SK-N-SH (cell line): ENCODE results near the gene FLNA. TPM values are rescaled to one million over a fixed set of nuclear protein-coding genes. Genes with fewer than 3 reads are reported as not detected.

Experiments used
- CTCF ChIA-PET: fragments of 300-600, 350-600 bp; formaldehyde crosslinking; extraction: SDS; loops from one replicate; lab custom pipeline; 2021; lab: Yijun Ruan, JAX
- POLR2A ChIA-PET: fragments of 350-600 bp; sonication (Branson Sonifier 250); formaldehyde crosslinking; extraction: SDS; loops from one replicate; lab custom pipeline; 2020; ENCODE audit warnings: antibody characterized with exemption, inconsistent platforms; lab: Yijun Ruan, JAX
- DNase-seq: peaks from one replicate; pipeline ENCODE4 v3.0.0; 2012
- H2AFZ ChIP-seq: fragments of 200-600 bp; sonication (generic); 2 replicates; pipeline ENCODE4 v1.8.1; 2016; ENCODE audit warnings: antibody characterized with exemption, mild to moderate bottlenecking, low read depth
- H3F3A ChIP-seq: fragments of 200-600 bp; sonication (generic); replicated peaks from 2 replicates; pipeline ENCODE3; 2016; ENCODE audit warnings: antibody characterized with exemption, mild to moderate bottlenecking; ENCODE audit not compliant: insufficient read depth
- H3K27ac ChIP-seq, 2 experiments: fragments of 200-500 bp in 1 of 2; fragments of 200-600 bp in 1 of 2; sonication (Bioruptor generic) in 1 of 2; sonication (generic), shearing (Covaris generic) in 1 of 2; 2 replicates each; pipeline versions ENCODE4 v1.5.1 to v1.6.1; 2014 to 2016; ENCODE audit warnings: low read depth in 2 of 2, inconsistent platforms in 1 of 2, low read length in 1 of 2, mild to moderate bottlenecking in 1 of 2, mixed read lengths in 1 of 2
- H3K27me3 ChIP-seq: fragments of 200-600 bp; sonication (generic), shearing (Covaris generic); 2 replicates; pipeline ENCODE4 v1.6.1; 2016; ENCODE audit warnings: mixed run types; ENCODE audit not compliant: insufficient read depth
- H3K36me3 ChIP-seq, 2 experiments: fragments of 200-500 bp in 1 of 2; fragments of 200-600 bp in 1 of 2; sonication (Bioruptor generic) in 1 of 2; sonication (generic) in 1 of 2; replicated peaks in 1 of 2; 2 replicates each; pipeline versions ENCODE3 to v1.5.1; 2014 to 2016; ENCODE audit warnings: low read length in 1 of 2, mild to moderate bottlenecking in 1 of 2; ENCODE audit not compliant: insufficient read depth in 2 of 2, control insufficient read depth in 1 of 2
- H3K4me1 ChIP-seq, 2 experiments: fragments of 200-500 bp in 1 of 2; fragments of 200-600 bp in 1 of 2; sonication (Bioruptor generic) in 1 of 2; sonication (generic), shearing (Covaris generic) in 1 of 2; 2 replicates each; pipeline versions ENCODE4 v1.5.1 to v1.6.1; 2014 to 2016; ENCODE audit warnings: low read depth in 1 of 2, low read length in 1 of 2, mixed run types in 1 of 2; ENCODE audit not compliant: insufficient read depth in 2 of 2, control insufficient read depth in 1 of 2
- H3K4me2 ChIP-seq: fragments of 200-600 bp; sonication (generic), shearing (Covaris generic); 2 replicates; pipeline ENCODE4 v1.6.1; 2017; ENCODE audit warnings: mixed run types
- H3K4me3 ChIP-seq, 2 experiments: fragments of 200-500 bp in 1 of 2; fragments of 200-600 bp in 1 of 2; sonication (Bioruptor generic) in 1 of 2; sonication (generic), shearing (Covaris generic) in 1 of 2; 2 replicates each; pipeline versions ENCODE4 v1.5.1 to v1.8.1; 2014 to 2016; ENCODE audit warnings: low read depth in 2 of 2, inconsistent platforms in 1 of 2, low read length in 1 of 2, mild to moderate bottlenecking in 1 of 2, mixed read lengths in 1 of 2, moderate library complexity in 1 of 2
- H3K79me2 ChIP-seq: fragments of 200-600 bp; sonication (generic); 2 replicates; pipeline ENCODE4 v1.8.1; 2017; ENCODE audit warnings: mild to moderate bottlenecking; ENCODE audit not compliant: insufficient read depth
- H3K9ac ChIP-seq: fragments of 200-600 bp; sonication (generic); 2 replicates; pipeline ENCODE4 v1.6.1; 2017; ENCODE audit warnings: mixed run types
- H3K9me2 ChIP-seq: fragments of 200-600 bp; sonication (generic); 2 replicates; pipeline ENCODE4 v1.6.1; 2017; ENCODE audit warnings: mixed run types
- H3K9me3 ChIP-seq: fragments of 200-600 bp; sonication (generic); 2 replicates; pipeline ENCODE4 v1.6.1; 2017; ENCODE audit warnings: mixed run types, mild to moderate bottlenecking, moderate library complexity
- H4K20me1 ChIP-seq: fragments of 200-600 bp; sonication (generic); 2 replicates; pipeline ENCODE4 v1.6.1; 2017; ENCODE audit warnings: mild to moderate bottlenecking, mixed run types; ENCODE audit not compliant: insufficient read depth
- EP300 ChIP-seq, 2 experiments: IDR thresholded peaks; 2 replicates each; pipeline versions ENCODE4 v1.4.0 to v1.6.1; 2012; ENCODE audit warnings: borderline replicate concordance in 1 of 2, low read depth in 1 of 2, low read length in 1 of 2
- EZH2phosphoT487 ChIP-seq: fragments of 200-600 bp; sonication (generic); IDR thresholded peaks from 2 replicates; pipeline ENCODE4 v1.6.1; 2017; ENCODE audit warnings: low read depth, mixed run types, mild to moderate bottlenecking, antibody characterized with exemption, moderate library complexity, borderline replicate concordance
- GATA2 ChIP-seq: sonication (generic); formaldehyde crosslinking; IDR thresholded peaks from 2 replicates; pipeline ENCODE4 v1.5.0; 2020; ENCODE audit warnings: mild to moderate bottlenecking, missing genetic modification reagents
- MXI1 ChIP-seq: IDR thresholded peaks from 2 replicates; pipeline ENCODE4 v1.6.1; 2012; ENCODE audit warnings: mild to moderate bottlenecking, low read depth, low read length, improper control_type of control experiment
- RCOR1 ChIP-seq: fragments of 150-350 bp; IDR thresholded peaks from 2 replicates; pipeline ENCODE4 v1.6.1; 2017; ENCODE audit warnings: antibody characterized with exemption, low read length
- RXRA ChIP-seq: IDR thresholded peaks from 2 replicates; pipeline ENCODE4 v1.4.0; 2012; ENCODE audit warnings: low read depth, mild to moderate bottlenecking, borderline replicate concordance
- SMC3 ChIP-seq: IDR thresholded peaks from 2 replicates; pipeline ENCODE4 v1.6.1; 2012; ENCODE audit warnings: low read depth, low read length, improper control_type of control experiment
- WGBS: methylation state at CpG from one replicate; pipeline ENCODE4 v1.1.6; 2017; ENCODE audit warnings: low lambda C conversion rate; 5-methylcytosine and 5-hydroxymethylcytosine counted together
- polyA plus RNA-seq, 3 experiments: library from polyadenylated mRNA; depleted of rRNA; stranded (reverse); fragments of >200 nt; gene quantifications; 2 replicates each; pipeline ENCODE4 v1.2.3, GENCODE V29; 2012
- TF ChIP-seq, protein P1 (sequence below): IDR thresholded peaks from 2 replicates; pipeline ENCODE4 v1.4.0; 2012; ENCODE audit warnings: low read depth, borderline replicate concordance
- TF ChIP-seq, protein P2 (sequence below): IDR thresholded peaks from 2 replicates; pipeline ENCODE4; 2012
- TF ChIP-seq, protein P3 (sequence below): IDR thresholded peaks from 2 replicates; pipeline ENCODE4 v1.4.0; 2012; ENCODE audit warnings: low read depth

The FLNA gene
- polyA plus RNA-seq, 1 of the 3 experiments (the other 2 are of a cell fraction) = 550 TPM

DNA sequence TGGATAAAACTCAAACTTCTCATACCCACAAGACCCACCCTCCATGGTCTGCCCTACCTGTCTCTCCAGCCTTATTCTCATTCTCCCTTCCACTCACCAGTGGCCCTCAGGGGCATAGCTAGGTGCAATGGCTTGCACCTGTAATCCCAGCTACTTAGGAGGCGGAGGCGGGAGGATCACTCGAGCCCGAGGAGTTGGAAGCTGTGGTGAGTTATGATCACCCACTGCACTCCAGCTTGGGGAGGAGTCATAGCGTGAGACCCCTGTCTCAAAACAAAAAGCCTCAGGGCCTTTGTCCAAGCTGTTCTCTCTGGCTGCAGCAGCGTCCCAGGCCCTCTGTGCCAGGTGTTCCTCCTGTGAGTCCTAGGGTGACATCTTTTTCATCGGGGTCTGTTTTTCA, 62.3 kb downstream of the FLNA start:
- CTCF ChIA-PET = interaction anchor here (1.8 kb wide), 1 partner anchor 176 kb away, joined by 5 read pairs; no protein-coding TSS in a partner anchor
- H3K27me3 ChIP-seq = peaks cover 49% of the 10 kb centered on the region
- no peaks in the 10 kb centered on the region for H3K9me2 ChIP-seq
- POLR2A ChIA-PET = no interaction called here
- TF ChIP-seq EZH2phosphoT487 = no peak
- TF ChIP-seq SMC3 = no peak
- H3K4me2 ChIP-seq = no peak overlapping the region
- no peak overlapping the region for H2AFZ ChIP-seq
- H3K4me1 ChIP-seq = peaks cover 0 to 5% of the 10 kb centered on the region in 2 experiments; a peak in 1 of 4 replicates
- no peaks in the 10 kb centered on the region for H3K36me3 ChIP-seq
- no peak for DNase-seq
- no peak overlapping the region for H3K27ac ChIP-seq
- H3K79me2 ChIP-seq = no peaks in the 10 kb centered on the region
- WGBS = 35% methylated on average over 7 of the region's 7 CpGs
- no peak overlapping the region for H3K9ac ChIP-seq
- H3F3A ChIP-seq = no peaks in the 10 kb centered on the region
- no peaks in the 10 kb centered on the region for H3K9me3 ChIP-seq
- H3K4me3 ChIP-seq = no peak overlapping the region
- no peaks in the 10 kb centered on the region for H4K20me1 ChIP-seq

DNA sequence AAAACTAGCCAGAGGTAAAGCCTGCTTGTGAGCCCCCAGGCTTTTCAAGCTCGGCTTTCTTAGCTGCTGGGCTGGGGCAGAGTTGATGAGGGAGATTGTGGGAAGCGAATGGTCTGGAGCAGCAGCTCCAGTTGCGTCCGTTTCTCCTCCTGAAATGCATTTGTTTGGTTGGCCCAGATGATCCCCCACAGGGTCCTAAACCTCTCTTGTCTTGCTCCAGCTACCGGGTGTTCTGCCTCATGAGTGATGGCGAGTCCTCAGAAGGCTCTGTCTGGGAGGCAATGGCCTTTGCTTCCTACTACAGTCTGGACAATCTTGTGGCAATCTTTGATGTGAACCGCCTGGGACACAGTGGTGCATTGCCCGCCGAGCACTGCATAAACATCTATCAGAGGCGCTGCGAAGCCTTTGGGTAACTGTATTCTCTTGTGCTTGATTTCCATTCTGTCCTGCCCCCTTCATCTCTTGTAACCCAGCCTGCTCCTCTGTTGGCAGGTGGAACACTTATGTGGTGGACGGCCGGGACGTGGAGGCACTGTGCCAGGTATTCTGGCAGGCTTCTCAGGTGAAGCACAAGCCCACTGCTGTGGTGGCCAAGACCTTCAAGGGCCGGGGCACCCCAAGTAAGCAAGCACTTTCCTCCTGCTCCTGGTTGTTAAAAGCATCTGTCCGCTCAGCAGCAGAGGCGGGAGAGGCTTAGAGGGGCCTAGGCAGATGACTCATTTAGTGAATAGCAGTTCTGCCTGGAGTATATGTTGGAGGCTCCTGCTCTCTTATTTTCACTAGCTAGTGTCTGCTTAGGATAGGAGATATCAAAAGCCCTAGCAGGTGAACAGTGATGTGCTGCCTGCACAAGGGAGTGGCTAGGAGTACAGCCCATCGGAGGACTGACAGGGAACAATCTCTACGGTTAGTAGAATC, 63.6 kb downstream of the FLNA start:
- H3K27me3 ChIP-seq = peaks cover 61% of the 10 kb centered on the region
- no peak for TF ChIP-seq RCOR1
- TF ChIP-seq, protein P1, sequence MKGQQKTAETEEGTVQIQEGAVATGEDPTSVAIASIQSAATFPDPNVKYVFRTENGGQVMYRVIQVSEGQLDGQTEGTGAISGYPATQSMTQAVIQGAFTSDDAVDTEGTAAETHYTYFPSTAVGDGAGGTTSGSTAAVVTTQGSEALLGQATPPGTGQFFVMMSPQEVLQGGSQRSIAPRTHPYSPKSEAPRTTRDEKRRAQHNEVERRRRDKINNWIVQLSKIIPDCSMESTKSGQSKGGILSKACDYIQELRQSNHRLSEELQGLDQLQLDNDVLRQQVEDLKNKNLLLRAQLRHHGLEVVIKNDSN = no peak
- TF ChIP-seq, protein P2, sequence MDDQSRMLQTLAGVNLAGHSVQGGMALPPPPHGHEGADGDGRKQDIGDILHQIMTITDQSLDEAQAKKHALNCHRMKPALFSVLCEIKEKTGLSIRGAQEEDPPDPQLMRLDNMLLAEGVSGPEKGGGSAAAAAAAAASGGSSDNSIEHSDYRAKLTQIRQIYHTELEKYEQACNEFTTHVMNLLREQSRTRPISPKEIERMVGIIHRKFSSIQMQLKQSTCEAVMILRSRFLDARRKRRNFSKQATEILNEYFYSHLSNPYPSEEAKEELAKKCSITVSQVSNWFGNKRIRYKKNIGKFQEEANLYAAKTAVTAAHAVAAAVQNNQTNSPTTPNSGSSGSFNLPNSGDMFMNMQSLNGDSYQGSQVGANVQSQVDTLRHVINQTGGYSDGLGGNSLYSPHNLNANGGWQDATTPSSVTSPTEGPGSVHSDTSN = no peak
- TF ChIP-seq, protein P3, sequence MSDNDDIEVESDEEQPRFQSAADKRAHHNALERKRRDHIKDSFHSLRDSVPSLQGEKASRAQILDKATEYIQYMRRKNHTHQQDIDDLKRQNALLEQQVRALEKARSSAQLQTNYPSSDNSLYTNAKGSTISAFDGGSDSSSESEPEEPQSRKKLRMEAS = no peak
- no peak for TF ChIP-seq EP300 (IDR thresholded peaks at IDR 0.05; ENCODE audit: borderline replicate concordance in 1 of 2, low read depth in 1 of 2, low read length in 1 of 2)
- no peak for TF ChIP-seq GATA2 (CRISPR knock-in tag)
- no peak for TF ChIP-seq MXI1
- TF ChIP-seq RXRA = no peak
- no peak overlapping the region for H3K27ac ChIP-seq
- H3K9ac ChIP-seq = no peak overlapping the region
- no peak overlapping the region for H3K4me2 ChIP-seq
- ChIA-PET CTCF (interaction anchor here (1.3 kb wide), 1 partner anchor 9 kb away, joined by 4 read pairs; no protein-coding TSS in a partner anchor), POLR2A (no interaction called here)
- 48% methylated on average over 16 of the region's 19 CpGs for WGBS
- no peaks in the 10 kb centered on the region for H3K79me2 ChIP-seq
- no peak for DNase-seq
- H2AFZ ChIP-seq = no peak overlapping the region
- H3F3A ChIP-seq = no peaks in the 10 kb centered on the region
- H3K9me2 ChIP-seq = no peaks in the 10 kb centered on the region
- no peaks in the 10 kb centered on the region for H4K20me1 ChIP-seq
- no peaks in the 10 kb centered on the region for H3K36me3 ChIP-seq
- peaks cover 0 to 5% of the 10 kb centered on the region in 2 experiments; a peak in 1 of 4 replicates for H3K4me1 ChIP-seq
- no peak overlapping the region for H3K4me3 ChIP-seq
- no peaks in the 10 kb centered on the region for H3K9me3 ChIP-seq
